HG02973 (cell line): ENCODE results near the gene AKR1C3.
"Not testable (repeated sequence)": the region's sequence is repeated elsewhere in the genome, so short reads cannot be mapped to it uniquely, and the experiment has no call there.

Source experiments
- ATAC-seq: cut with Tn5 transposase; IDR thresholded peaks from one replicate; pipeline ENCODE4 v1.9.1; 2021; ENCODE audit warnings: moderate library complexity; ENCODE audit not compliant: unreplicated experiment

The AKR1C3 gene

GRCh38 chr10:5094265-5095205 lies at the start of gene AKR1C3:
Gene AKR1C3 (plus strand): TSS chr10:5094414. CDS start chr10:5094445, 31 bp downstream.
- ATAC-seq = no peak

GRCh38 chr10:5045095-5045494 lies 49.1 kb upstream of the AKR1C3 start:
- no peak for ATAC-seq

- ATAC-seq = no peak
Observed at GRCh38 chr10:5046410-5046809, 47.8 kb upstream of the AKR1C3 start.

GRCh38 chr10:5047055-5047454 lies 47.2 kb upstream of the AKR1C3 start:
- not testable (repeated sequence) for ATAC-seq

GRCh38 chr10:5047912-5048628 lies 46.1 kb upstream of the AKR1C3 start:
- ATAC-seq = no peak

GRCh38 chr10:5052951-5053500 lies 41.2 kb upstream of the AKR1C3 start:
- not testable (repeated sequence) for ATAC-seq

GRCh38 chr10:5054831-5055230 lies 39.4 kb upstream of the AKR1C3 start:
- not testable (repeated sequence) for ATAC-seq

GRCh38 chr10:5059267-5059666 lies 34.9 kb upstream of the AKR1C3 start:
- ATAC-seq = not testable (repeated sequence)

GRCh38 chr10:5060791-5061190 lies 33.4 kb upstream of the AKR1C3 start:
- ATAC-seq = not testable (repeated sequence)

- no peak for ATAC-seq
Observed at GRCh38 chr10:5064656-5065055, 29.6 kb upstream of the AKR1C3 start.

GRCh38 chr10:5068274-5068984 lies 25.8 kb upstream of the AKR1C3 start:
- ATAC-seq = no peak

GRCh38 chr10:5070648-5071410 lies 23.4 kb upstream of the AKR1C3 start:
- no peak for ATAC-seq

- no peak for ATAC-seq
Observed at GRCh38 chr10:5071411-5072198, 22.6 kb upstream of the AKR1C3 start.

GRCh38 chr10:5073659-5074058 lies 20.6 kb upstream of the AKR1C3 start:
- ATAC-seq = no peak

- no peak for ATAC-seq
Observed at GRCh38 chr10:5076615-5077014, 17.6 kb upstream of the AKR1C3 start.

- no peak for ATAC-seq
Observed at GRCh38 chr10:5078547-5079180, 15.6 kb upstream of the AKR1C3 start.

GRCh38 chr10:5079306-5079830 lies 14.8 kb upstream of the AKR1C3 start:
- no peak for ATAC-seq

GRCh38 chr10:5079836-5080235 lies 14.4 kb upstream of the AKR1C3 start:
- ATAC-seq = no peak

GRCh38 chr10:5081091-5081490 lies 13.1 kb upstream of the AKR1C3 start:
- no peak for ATAC-seq
